NT2/D1 (cell line): ENCODE measurements around the gene MSL1.

Experiments used
- DNase-seq: peaks from one replicate; pipeline ENCODE4 v3.0.0-alpha.2; 2011; ENCODE audit warnings: low read depth, low spot score
- H3K27me3 ChIP-seq: 2 replicates; pipeline ENCODE4 v1.6.0; 2011; ENCODE audit warnings: mild to moderate bottlenecking; ENCODE audit not compliant: insufficient read length, insufficient read depth
- H3K36me3 ChIP-seq: 2 replicates; pipeline ENCODE4 v1.6.1; 2011; ENCODE audit warnings: mild to moderate bottlenecking, low read length, mixed read lengths; ENCODE audit not compliant: insufficient read depth, insufficient read length
- H3K4me1 ChIP-seq: 2 replicates; pipeline ENCODE4 v1.5.1; 2011; ENCODE audit not compliant: insufficient read depth, insufficient read length
- H3K4me3 ChIP-seq: 2 replicates; pipeline ENCODE4 v1.5.1; 2011; ENCODE audit warnings: low read depth; ENCODE audit not compliant: insufficient read length
- H3K9ac ChIP-seq: 2 replicates; pipeline ENCODE4 v1.6.0; 2011; ENCODE audit warnings: low read depth; ENCODE audit not compliant: insufficient read length
- H3K9me3 ChIP-seq: 2 replicates; pipeline ENCODE4 v1.5.1; 2011; ENCODE audit warnings: mild to moderate bottlenecking, low read length; ENCODE audit not compliant: insufficient read depth
- SUZ12 ChIP-seq: IDR thresholded peaks from 2 replicates; pipeline ENCODE4 v1.6.1; 2011; ENCODE audit not compliant: insufficient read length, insufficient read depth; ENCODE audit errors: extremely low read depth
- YY1 ChIP-seq: IDR thresholded peaks from 2 replicates; pipeline ENCODE4 v1.6.1; 2011; ENCODE audit not compliant: insufficient read length, insufficient read depth
- ZNF274 ChIP-seq: IDR thresholded peaks from 2 replicates; pipeline ENCODE4 v1.6.1; 2011; ENCODE audit warnings: mild to moderate bottlenecking, low read depth, low read length

MSL1 gene

GRCh38 chr17:40113110-40113906, 8.5 kb upstream of the MSL1 start:
- DNase-seq: peak; percentile 91
- H3K36me3 ChIP-seq: peaks cover 6% of the 10 kb centered on the region
- peak overlapping the region; percentile 22 for H3K4me3 ChIP-seq
- no peaks in the 10 kb centered on the region for H3K27me3 ChIP-seq
- TF ChIP-seq SUZ12: no peak
- no peak for TF ChIP-seq ZNF274
- no peak for TF ChIP-seq YY1
- H3K9me3 ChIP-seq: no peaks in the 10 kb centered on the region
- peak overlapping the region; percentile 87 for H3K9ac ChIP-seq
- H3K4me1 ChIP-seq: peaks cover 24% of the 10 kb centered on the region

DNA sequence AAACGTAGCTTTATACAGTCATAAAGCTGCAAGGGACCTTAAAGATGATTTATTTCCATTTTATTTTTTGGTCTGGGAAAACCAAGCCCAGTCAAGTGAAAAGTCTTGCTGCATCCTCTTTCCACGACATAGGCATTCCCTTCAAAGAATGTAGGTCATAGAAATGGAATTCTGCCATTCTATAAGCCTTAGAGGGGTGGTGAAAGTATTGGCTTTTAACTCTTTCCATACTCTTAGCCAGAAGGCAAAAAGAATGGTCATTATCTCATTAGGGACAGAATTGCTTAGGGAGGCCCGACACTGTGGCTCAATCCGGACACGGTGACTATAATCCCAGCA, 7.9 kb upstream of the MSL1 start:
- Histone ChIP-seq H3K4me1 (peaks cover 23% of the 10 kb centered on the region), H3K4me3 (no peak overlapping the region), H3K9ac (peak overlapping the region; percentile 87), H3K36me3 (peaks cover 6% of the 10 kb centered on the region), H3K9me3 (no peaks in the 10 kb centered on the region), H3K27me3 (no peaks in the 10 kb centered on the region)
- TF ChIP-seq ZNF274 (no peak), YY1 (no peak), SUZ12 (no peak)
- no peak for DNase-seq

GRCh38 chr17:40115101-40115436, 6.7 kb upstream of the MSL1 start:
- Histone ChIP-seq H3K4me1 (peaks cover 22% of the 10 kb centered on the region), H3K9ac (no peak overlapping the region)

DNA sequence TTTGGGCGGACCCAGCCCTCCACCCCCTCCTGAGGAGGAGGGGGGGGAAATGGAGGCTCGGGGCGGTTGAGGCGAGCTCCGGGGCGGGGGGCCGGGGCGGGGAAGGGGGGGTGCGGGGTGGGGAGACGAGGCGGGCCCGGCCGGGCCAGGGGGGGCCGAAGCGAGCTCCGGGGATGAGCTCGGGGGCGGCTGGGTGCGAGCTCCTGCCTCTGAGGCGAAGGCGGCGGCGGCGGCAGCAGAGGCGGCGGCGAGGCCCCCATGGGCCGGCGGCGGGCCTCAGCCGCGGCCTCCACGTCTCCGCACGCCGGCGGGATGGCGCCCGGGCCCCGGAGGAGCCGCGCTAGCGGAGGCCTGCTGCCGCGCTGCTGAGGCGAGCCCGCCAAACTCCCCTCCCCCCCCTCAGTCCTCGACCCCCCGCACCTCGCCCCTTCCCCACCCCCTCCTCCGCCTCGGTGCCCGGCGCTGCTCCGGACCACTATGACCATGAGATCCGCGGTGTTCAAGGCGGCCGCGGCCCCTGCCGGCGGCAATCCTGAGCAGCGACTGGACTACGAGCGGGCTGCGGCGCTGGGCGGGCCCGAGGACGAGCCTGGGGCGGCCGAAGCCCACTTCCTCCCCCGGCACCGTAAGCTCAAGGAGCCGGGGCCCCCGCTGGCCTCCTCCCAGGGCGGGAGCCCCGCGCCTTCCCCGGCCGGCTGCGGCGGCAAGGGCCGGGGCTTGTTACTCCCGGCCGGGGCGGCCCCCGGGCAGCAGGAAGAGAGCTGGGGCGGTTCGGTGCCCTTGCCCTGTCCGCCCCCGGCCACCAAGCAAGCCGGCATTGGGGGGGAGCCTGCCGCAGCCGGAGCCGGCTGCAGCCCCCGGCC, 596 bp downstream of the MSL1 start:
- DNase-seq: no peak
- peaks cover 32% of the 10 kb centered on the region for H3K36me3 ChIP-seq

More at GRCh38 chr17:40115101-40115436, 6.7 kb upstream of the MSL1 start:
- Histone ChIP-seq H3K27me3 (no peaks in the 10 kb centered on the region), H3K4me3 (no peak overlapping the region), H3K9me3 (no peaks in the 10 kb centered on the region), H3K36me3 (peaks cover 9% of the 10 kb centered on the region)
- TF ChIP-seq ZNF274: no peak
- no peak for TF ChIP-seq SUZ12
- no peak for TF ChIP-seq YY1
- DNase-seq: no peak

DNA sequence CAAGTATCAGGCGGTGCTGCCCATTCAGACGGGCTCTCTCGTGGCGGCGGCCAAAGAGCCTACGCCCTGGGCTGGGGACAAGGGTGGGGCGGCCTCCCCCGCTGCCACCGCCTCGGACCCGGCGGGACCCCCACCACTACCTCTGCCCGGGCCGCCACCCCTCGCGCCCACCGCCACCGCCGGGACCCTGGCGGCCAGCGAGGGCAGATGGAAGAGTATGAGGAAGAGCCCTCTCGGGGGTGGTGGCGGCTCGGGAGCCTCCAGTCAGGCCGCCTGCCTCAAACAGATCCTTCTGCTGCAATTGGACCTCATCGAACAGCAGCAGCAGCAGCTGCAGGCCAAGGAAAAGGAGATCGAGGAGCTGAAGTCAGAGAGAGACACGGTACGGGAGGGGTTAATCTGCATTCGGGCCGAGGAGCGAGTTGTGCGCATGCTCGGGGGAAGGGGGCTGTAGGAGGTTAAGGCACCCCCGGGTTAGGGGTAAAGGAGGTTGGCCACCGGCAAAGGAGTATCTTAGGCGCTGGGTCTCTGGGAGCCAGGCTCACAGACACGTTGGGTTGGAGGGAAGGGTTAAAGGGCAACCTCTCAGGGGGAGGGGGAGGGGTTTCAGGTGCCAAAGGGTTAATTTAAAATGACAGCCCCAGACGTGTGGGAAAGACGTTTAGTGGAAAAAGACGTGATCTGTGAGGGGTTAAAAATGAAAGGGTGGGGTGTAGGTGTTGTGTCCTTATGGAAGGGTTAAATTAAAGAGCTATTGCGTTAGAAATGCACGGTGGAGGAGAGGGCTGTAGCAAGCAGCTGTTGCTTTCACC, 1.4 kb downstream of the MSL1 start:
- Histone ChIP-seq H3K9ac (peak overlapping the region; percentile 77), H3K36me3 (peaks cover 37% of the 10 kb centered on the region), H3K4me1 (peaks cover 3% of the 10 kb centered on the region), H3K4me3 (peak overlapping the region; percentile 60), H3K9me3 (no peaks in the 10 kb centered on the region), H3K27me3 (no peaks in the 10 kb centered on the region)
- no peak for DNase-seq
- TF ChIP-seq SUZ12: no peak
- no peak for TF ChIP-seq ZNF274
- no peak for TF ChIP-seq YY1

More for the DNA sequence above, 596 bp downstream of the MSL1 start:
- Histone ChIP-seq H3K27me3 (no peaks in the 10 kb centered on the region), H3K4me1 (peaks cover 3% of the 10 kb centered on the region), H3K9ac (peak overlapping the region; percentile 78), H3K9me3 (no peaks in the 10 kb centered on the region), H3K4me3 (peak overlapping the region; percentile 60)
- TF ChIP-seq ZNF274: no peak

DNA sequence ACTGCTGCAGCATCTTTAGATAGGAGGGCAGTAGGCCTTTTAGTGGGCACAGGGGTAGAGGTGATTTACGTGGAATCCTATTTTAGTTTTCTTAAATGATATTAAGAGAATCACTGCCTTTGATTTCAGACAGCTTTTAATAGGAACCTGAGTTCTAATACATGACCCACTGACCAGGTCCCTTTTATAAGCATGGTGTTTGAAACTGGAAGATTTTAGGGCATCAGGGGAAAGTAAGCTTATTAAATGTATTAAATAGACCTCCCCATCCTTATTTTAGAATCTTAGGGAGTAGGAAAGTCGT, 2.0 kb downstream of the MSL1 start:
- DNase-seq: no peak
- H3K9ac ChIP-seq: peak overlapping the region; percentile 77
- no peak for TF ChIP-seq SUZ12
- TF ChIP-seq YY1: no peak
- TF ChIP-seq ZNF274: no peak

More for the DNA sequence above, 2.0 kb downstream of the MSL1 start:
- H3K4me1 ChIP-seq: peaks cover 3% of the 10 kb centered on the region
- peaks cover 39% of the 10 kb centered on the region for H3K36me3 ChIP-seq
- no peaks in the 10 kb centered on the region for H3K27me3 ChIP-seq
- H3K9me3 ChIP-seq: no peaks in the 10 kb centered on the region
- H3K4me3 ChIP-seq: peak overlapping the region; percentile 60
